HL-60 (cell line): ENCODE measurements around the gene BMP6.

Source experiments
- DNase-seq, 2 experiments: peaks; one replicate each; pipeline ENCODE4 v3.0.0-alpha.2; 2010 to 2020; ENCODE audit warnings: low read depth in 1 of 2, low spot score in 1 of 2
- H3K27ac ChIP-seq: fragments of 250-450 bp; sonication (Bioruptor Pico); replicated peaks from 2 replicates; pipeline ENCODE4 v1.5.1; 2020; ENCODE audit warnings: mild to moderate bottlenecking, moderate library complexity
- H3K27me3 ChIP-seq: fragments of 250-450 bp; sonication (Bioruptor Pico); 2 replicates; pipeline ENCODE4 v1.5.1; 2021; ENCODE audit warnings: mild to moderate bottlenecking, moderate library complexity; ENCODE audit not compliant: insufficient read depth, poor library complexity, severe bottlenecking
- H3K4me3 ChIP-seq: replicated peaks from 2 replicates; pipeline ENCODE4 v1.5.1; 2011; ENCODE audit warnings: mild to moderate bottlenecking, control low read depth, low read length; ENCODE audit not compliant: insufficient read depth
- GABPA ChIP-seq: IDR thresholded peaks from 2 replicates; pipeline ENCODE4 v1.6.1; 2012; ENCODE audit warnings: low read depth
- POLR2AphosphoS5 ChIP-seq: IDR thresholded peaks from 2 replicates; pipeline ENCODE4 v1.6.1; 2012; ENCODE audit warnings: low read depth
- SPI1 ChIP-seq: IDR thresholded peaks from 2 replicates; pipeline ENCODE4 v1.6.1; 2012; ENCODE audit warnings: low read depth, mild to moderate bottlenecking, borderline replicate concordance
- TF ChIP-seq, protein P1 (sequence below): IDR thresholded peaks from one replicate; pipeline ENCODE4 v1.5.1; 2011; ENCODE audit warnings: low read length, control low read depth, inconsistent platforms; ENCODE audit not compliant: insufficient read depth
- TF ChIP-seq, protein P2 (sequence below): IDR thresholded peaks from 2 replicates; pipeline ENCODE4 v1.6.1; 2012; ENCODE audit warnings: low read depth; ENCODE audit not compliant: insufficient replicate concordance

BMP6 gene

GRCh38 chr6:7742223-7742785 lies 16.4 kb downstream of the BMP6 start:
- Histone ChIP-seq H3K27ac (no peak overlapping the region), H3K27me3 (peaks cover 16% of the 10 kb centered on the region), H3K4me3 (no peak overlapping the region)
- no peak for DNase-seq
- TF ChIP-seq, protein P1, sequence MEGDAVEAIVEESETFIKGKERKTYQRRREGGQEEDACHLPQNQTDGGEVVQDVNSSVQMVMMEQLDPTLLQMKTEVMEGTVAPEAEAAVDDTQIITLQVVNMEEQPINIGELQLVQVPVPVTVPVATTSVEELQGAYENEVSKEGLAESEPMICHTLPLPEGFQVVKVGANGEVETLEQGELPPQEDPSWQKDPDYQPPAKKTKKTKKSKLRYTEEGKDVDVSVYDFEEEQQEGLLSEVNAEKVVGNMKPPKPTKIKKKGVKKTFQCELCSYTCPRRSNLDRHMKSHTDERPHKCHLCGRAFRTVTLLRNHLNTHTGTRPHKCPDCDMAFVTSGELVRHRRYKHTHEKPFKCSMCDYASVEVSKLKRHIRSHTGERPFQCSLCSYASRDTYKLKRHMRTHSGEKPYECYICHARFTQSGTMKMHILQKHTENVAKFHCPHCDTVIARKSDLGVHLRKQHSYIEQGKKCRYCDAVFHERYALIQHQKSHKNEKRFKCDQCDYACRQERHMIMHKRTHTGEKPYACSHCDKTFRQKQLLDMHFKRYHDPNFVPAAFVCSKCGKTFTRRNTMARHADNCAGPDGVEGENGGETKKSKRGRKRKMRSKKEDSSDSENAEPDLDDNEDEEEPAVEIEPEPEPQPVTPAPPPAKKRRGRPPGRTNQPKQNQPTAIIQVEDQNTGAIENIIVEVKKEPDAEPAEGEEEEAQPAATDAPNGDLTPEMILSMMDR = no peak
- no peak for TF ChIP-seq POLR2AphosphoS5
- no peak for TF ChIP-seq SPI1
- TF ChIP-seq, protein P2, sequence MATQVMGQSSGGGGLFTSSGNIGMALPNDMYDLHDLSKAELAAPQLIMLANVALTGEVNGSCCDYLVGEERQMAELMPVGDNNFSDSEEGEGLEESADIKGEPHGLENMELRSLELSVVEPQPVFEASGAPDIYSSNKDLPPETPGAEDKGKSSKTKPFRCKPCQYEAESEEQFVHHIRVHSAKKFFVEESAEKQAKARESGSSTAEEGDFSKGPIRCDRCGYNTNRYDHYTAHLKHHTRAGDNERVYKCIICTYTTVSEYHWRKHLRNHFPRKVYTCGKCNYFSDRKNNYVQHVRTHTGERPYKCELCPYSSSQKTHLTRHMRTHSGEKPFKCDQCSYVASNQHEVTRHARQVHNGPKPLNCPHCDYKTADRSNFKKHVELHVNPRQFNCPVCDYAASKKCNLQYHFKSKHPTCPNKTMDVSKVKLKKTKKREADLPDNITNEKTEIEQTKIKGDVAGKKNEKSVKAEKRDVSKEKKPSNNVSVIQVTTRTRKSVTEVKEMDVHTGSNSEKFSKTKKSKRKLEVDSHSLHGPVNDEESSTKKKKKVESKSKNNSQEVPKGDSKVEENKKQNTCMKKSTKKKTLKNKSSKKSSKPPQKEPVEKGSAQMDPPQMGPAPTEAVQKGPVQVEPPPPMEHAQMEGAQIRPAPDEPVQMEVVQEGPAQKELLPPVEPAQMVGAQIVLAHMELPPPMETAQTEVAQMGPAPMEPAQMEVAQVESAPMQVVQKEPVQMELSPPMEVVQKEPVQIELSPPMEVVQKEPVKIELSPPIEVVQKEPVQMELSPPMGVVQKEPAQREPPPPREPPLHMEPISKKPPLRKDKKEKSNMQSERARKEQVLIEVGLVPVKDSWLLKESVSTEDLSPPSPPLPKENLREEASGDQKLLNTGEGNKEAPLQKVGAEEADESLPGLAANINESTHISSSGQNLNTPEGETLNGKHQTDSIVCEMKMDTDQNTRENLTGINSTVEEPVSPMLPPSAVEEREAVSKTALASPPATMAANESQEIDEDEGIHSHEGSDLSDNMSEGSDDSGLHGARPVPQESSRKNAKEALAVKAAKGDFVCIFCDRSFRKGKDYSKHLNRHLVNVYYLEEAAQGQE = no peak
- TF ChIP-seq GABPA = no peak

- no peak for DNase-seq
- peaks cover 7% of the 10 kb centered on the region for H3K27me3 ChIP-seq
- H3K4me3 ChIP-seq = no peak overlapping the region
- TF ChIP-seq GABPA = no peak
- no peak for TF ChIP-seq POLR2AphosphoS5
- TF ChIP-seq SPI1 = no peak
- TF ChIP-seq, protein P2 = no peak
- TF ChIP-seq, protein P1 = no peak
- no peak overlapping the region for H3K27ac ChIP-seq
Observed at GRCh38 chr6:7745942-7746341, 20.0 kb downstream of the BMP6 start.

DNA sequence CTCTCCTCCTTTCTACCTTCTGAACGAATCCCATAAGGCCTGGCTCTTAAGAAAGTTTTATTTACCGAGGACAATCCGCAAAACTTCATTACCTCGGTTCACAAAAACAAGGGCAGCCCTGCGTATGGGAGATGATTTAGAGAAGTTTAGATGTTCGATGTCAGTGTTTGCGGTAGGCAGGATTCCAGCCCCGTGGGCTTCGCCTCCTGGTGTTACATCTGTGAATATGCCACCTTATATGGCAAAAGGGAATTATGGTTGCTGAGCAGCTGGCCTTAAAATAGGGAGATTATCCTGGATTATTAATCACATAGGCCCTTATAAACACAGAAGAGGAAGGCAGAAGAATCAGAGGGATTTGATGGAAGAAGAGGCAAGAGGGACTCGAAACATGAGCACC lies 21.1 kb downstream of the BMP6 start:
- peaks cover 7% of the 10 kb centered on the region for H3K27me3 ChIP-seq
- no peak for TF ChIP-seq GABPA
- TF ChIP-seq, protein P2 = no peak
- no peak for TF ChIP-seq POLR2AphosphoS5
- TF ChIP-seq SPI1 = no peak
- TF ChIP-seq, protein P1 = no peak
- no peak overlapping the region for H3K4me3 ChIP-seq
- no peak overlapping the region for H3K27ac ChIP-seq
- no peak for DNase-seq
